Measurements from ENCODE around the gene GLI1.

GRCh38 chr12:57460841-57461275 lies 1.3 kb downstream of the GLI1 start:
- TF ChIP-seq EZH2 (IDR thresholded peaks at IDR 0.05; ENCODE audit: low read length, missing control alignments) (no peak), CTCF (conservative IDR thresholded peaks at IDR 0.05 in 1 of 2, IDR thresholded peaks at IDR 0.05 in 1 of 2; ENCODE audit: low read depth in 1 of 2, low read length in 2 of 2) (no peak)

All from fibroblast of lung (primary cell).